Measurements from ENCODE around the gene FOLR3.

DNA sequence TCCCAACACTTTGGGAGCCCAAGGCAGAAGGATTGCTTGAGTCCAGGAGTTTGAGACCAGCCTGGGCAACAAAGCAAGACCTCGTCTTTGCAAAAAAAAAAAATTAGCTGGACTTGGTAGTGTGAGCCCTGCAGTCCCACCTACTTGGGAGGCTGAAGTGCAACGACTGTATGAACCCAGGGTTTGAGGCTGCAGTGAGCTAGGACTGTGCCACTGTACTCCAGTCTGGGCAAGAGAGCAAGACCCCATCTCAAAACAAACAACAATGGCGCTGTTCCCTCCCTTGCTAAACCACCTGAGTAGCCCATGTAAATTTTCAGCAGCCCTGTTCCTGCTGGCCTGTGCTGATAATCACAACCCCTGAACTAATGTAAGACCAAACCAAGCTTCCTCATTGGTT, 35.5 kb upstream of the FOLR3 start:
- TF ChIP-seq HIVEP1 (CRISPR knock-in tag; IDR thresholded peaks at IDR 0.05) = no peak
- TF ChIP-seq POLR2A (conservative IDR thresholded peaks at IDR 0.05) = no peak
- no peak for TF ChIP-seq CHD2 (IDR thresholded peaks at IDR 0.05; ENCODE audit: low read depth, low read length)
- TF ChIP-seq, protein P1, sequence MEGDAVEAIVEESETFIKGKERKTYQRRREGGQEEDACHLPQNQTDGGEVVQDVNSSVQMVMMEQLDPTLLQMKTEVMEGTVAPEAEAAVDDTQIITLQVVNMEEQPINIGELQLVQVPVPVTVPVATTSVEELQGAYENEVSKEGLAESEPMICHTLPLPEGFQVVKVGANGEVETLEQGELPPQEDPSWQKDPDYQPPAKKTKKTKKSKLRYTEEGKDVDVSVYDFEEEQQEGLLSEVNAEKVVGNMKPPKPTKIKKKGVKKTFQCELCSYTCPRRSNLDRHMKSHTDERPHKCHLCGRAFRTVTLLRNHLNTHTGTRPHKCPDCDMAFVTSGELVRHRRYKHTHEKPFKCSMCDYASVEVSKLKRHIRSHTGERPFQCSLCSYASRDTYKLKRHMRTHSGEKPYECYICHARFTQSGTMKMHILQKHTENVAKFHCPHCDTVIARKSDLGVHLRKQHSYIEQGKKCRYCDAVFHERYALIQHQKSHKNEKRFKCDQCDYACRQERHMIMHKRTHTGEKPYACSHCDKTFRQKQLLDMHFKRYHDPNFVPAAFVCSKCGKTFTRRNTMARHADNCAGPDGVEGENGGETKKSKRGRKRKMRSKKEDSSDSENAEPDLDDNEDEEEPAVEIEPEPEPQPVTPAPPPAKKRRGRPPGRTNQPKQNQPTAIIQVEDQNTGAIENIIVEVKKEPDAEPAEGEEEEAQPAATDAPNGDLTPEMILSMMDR (IDR thresholded peaks at IDR 0.05 in 2 of 3, conservative IDR thresholded peaks at IDR 0.05 in 1 of 3; ENCODE audit: insufficient read depth in 2 of 3, low read depth in 1 of 3, low read length in 3 of 3) = no peak
- TF ChIP-seq MAFK (IDR thresholded peaks at IDR 0.05; ENCODE audit: low read length) = no peak
- no peak for TF ChIP-seq SUPT5H (IDR thresholded peaks at IDR 0.05)
- no peak for TF ChIP-seq SP1 (CRISPR knock-in tag; IDR thresholded peaks at IDR 0.05)
- TF ChIP-seq, protein P2, sequence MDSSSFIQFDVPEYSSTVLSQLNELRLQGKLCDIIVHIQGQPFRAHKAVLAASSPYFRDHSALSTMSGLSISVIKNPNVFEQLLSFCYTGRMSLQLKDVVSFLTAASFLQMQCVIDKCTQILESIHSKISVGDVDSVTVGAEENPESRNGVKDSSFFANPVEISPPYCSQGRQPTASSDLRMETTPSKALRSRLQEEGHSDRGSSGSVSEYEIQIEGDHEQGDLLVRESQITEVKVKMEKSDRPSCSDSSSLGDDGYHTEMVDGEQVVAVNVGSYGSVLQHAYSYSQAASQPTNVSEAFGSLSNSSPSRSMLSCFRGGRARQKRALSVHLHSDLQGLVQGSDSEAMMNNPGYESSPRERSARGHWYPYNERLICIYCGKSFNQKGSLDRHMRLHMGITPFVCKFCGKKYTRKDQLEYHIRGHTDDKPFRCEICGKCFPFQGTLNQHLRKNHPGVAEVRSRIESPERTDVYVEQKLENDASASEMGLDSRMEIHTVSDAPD (CRISPR knock-in tag; IDR thresholded peaks at IDR 0.05) = no peak
- TF ChIP-seq, protein P3, sequence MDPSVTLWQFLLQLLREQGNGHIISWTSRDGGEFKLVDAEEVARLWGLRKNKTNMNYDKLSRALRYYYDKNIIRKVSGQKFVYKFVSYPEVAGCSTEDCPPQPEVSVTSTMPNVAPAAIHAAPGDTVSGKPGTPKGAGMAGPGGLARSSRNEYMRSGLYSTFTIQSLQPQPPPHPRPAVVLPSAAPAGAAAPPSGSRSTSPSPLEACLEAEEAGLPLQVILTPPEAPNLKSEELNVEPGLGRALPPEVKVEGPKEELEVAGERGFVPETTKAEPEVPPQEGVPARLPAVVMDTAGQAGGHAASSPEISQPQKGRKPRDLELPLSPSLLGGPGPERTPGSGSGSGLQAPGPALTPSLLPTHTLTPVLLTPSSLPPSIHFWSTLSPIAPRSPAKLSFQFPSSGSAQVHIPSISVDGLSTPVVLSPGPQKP (CRISPR knock-in tag; IDR thresholded peaks at IDR 0.05) = no peak
- no peak for TF ChIP-seq RHOXF2B (CRISPR knock-in tag; conservative IDR thresholded peaks at IDR 0.05)
- no peak for TF ChIP-seq PHF8 (IDR thresholded peaks at IDR 0.05; ENCODE audit: borderline replicate concordance, low read length)
